ENCODE results near the gene PLCL1.

- TF ChIP-seq, protein P1, sequence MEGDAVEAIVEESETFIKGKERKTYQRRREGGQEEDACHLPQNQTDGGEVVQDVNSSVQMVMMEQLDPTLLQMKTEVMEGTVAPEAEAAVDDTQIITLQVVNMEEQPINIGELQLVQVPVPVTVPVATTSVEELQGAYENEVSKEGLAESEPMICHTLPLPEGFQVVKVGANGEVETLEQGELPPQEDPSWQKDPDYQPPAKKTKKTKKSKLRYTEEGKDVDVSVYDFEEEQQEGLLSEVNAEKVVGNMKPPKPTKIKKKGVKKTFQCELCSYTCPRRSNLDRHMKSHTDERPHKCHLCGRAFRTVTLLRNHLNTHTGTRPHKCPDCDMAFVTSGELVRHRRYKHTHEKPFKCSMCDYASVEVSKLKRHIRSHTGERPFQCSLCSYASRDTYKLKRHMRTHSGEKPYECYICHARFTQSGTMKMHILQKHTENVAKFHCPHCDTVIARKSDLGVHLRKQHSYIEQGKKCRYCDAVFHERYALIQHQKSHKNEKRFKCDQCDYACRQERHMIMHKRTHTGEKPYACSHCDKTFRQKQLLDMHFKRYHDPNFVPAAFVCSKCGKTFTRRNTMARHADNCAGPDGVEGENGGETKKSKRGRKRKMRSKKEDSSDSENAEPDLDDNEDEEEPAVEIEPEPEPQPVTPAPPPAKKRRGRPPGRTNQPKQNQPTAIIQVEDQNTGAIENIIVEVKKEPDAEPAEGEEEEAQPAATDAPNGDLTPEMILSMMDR (conservative IDR thresholded peaks at IDR 0.05): no peak
- no peak for TF ChIP-seq EZH2 (IDR thresholded peaks at IDR 0.05; ENCODE audit: low read depth)
Observed at GRCh38 chr2:198044777-198045176, 240.4 kb downstream of the PLCL1 start.

All from PC-9 (cell line).